Stimulated activated CD8-positive, alpha-beta memory T cell treated with anti-CD3 and anti-CD28 coated beads, Interleukin-4, amount 100 ng/mL, for 24 hours (primary cell): ENCODE measurements around the gene EIF3M.
"Not testable (repeated sequence)": the region's sequence is repeated elsewhere in the genome, so short reads cannot be mapped to it uniquely, and the experiment has no call there.

Experiments
- DNase-seq: peaks from one replicate; pipeline ENCODE4 v3.0.0-alpha.2; 2020; ENCODE audit warnings: low read depth

Gene EIF3M

DNA sequence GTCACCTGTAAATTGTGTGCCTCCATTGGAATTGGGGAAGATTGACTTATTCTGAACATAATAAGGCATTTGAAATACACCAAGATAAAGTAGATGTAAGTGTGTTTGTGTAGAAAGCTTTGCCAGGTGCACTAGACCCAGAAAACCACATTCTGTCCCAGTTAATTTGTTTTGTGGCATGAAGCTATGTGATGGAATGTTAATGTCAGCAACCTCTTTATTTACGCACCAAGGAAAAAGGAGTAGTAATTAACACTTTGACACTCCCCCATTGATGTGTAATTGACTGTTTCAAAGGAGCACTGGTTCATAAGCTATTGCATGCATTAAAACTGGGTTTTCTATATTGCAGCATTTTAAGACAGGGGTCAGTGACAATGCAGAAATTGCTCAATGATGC lies 14.3 kb downstream of the EIF3M start:
- DNase-seq, result no peak

GRCh38 chr11:32602657-32603415 lies 19.2 kb downstream of the EIF3M start:
- DNase-seq, result no peak

GRCh38 chr11:32606220-32606619 lies 22.6 kb downstream of the EIF3M start:
- no peak for DNase-seq

- DNase-seq, result not testable (repeated sequence)
Measured at GRCh38 chr11:32608826-32609225, 25.2 kb downstream of the EIF3M start.

- no peak for DNase-seq
Measured at GRCh38 chr11:32610797-32611352, 27.2 kb downstream of the EIF3M start.

DNA sequence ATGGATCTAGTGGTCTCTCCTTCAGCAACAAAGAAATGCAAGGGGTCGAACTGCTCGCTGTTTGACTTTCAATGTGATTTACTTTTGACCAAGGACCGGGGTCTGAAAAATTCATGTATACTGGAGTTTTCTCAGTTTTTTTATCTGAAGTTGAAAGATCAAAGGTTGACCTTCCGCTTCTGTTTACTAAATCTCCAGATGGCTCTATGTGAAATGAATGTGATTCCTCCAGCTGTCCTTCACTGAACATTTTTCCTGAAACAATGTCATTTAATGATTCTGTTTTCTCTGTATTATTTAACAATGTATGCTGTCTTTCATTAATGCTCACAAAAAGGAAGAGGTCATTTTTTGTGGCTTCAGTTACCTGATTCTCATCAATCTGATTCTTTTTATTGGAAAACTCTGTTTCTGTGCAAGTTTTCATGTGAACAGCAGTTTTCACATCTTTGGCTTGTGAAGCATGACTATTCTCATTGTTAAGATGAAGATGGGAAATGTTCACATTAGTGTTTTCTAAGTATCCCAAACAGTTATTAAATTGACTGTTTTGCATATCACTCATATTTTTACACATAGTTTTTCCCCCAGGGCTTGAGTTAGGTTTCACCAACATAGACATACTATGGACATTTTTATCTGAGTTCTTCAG lies 30.0 kb downstream of the EIF3M start:
- no peak for DNase-seq

- no peak for DNase-seq
Measured at GRCh38 chr11:32615422-32615821, 31.8 kb downstream of the EIF3M start.

GRCh38 chr11:32616903-32617302 lies 33.3 kb downstream of the EIF3M start:
- no peak for DNase-seq

GRCh38 chr11:32630844-32631243 lies 47.2 kb downstream of the EIF3M start:
- no peak for DNase-seq

GRCh38 chr11:32635819-32636218 lies 52.2 kb downstream of the EIF3M start:
- DNase-seq, result no peak

DNA sequence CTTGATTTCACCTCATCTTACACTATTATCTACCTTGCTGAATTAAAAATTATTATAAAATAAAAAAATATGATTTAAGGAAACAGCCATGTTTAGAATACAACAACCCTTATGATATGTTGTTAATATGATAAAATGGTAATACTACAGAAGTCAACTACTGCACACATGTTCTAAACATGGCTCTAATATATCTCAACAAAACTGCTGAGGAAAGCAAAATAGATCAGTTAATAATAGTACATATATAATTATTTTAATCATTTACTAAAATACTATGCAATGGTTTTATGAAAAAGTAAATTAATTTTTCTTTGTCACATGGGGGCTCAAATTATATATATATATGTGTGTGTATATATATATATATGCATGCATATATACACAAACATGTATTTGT lies 57.7 kb downstream of the EIF3M start:
- no peak for DNase-seq

- no peak for DNase-seq
Measured at GRCh38 chr11:32643526-32643925, 59.9 kb downstream of the EIF3M start.
